Activated CD4-positive, alpha-beta T cell treated with anti-CD3 and anti-CD28 coated beads, Interleukin-2, amount 10 ng/mL, durations not matched to agents 24 days and 14 days (primary cell): ENCODE data around the gene GOLGA6B. TPM values are rescaled to one million over a fixed set of nuclear protein-coding genes. Genes with fewer than 3 reads are reported as not detected.
A peak's percentile ranks its signal among the peaks of the same experiment; 100 is the strongest.
"Not testable (repeated sequence)": the region's sequence is repeated elsewhere in the genome, so short reads cannot be mapped to it uniquely, and the experiment has no call there.

Source experiments
- DNase-seq: peaks from one replicate; pipeline ENCODE4 v3.0.0; 2022
- H3K27ac Mint-ChIP-seq: one replicate; pipeline ENCODE4 v1.8.0; 2022; ENCODE audit warnings: mild to moderate bottlenecking, mixed read lengths
- H3K27me3 Mint-ChIP-seq: one replicate; pipeline ENCODE4 v1.8.0; 2022; ENCODE audit warnings: mixed read lengths
- H3K36me3 Mint-ChIP-seq: one replicate; pipeline ENCODE4 v1.8.0; 2022; ENCODE audit warnings: low read depth, mild to moderate bottlenecking, mixed read lengths
- H3K4me1 Mint-ChIP-seq: one replicate; pipeline ENCODE4 v1.8.0; 2021; ENCODE audit warnings: mixed read lengths
- H3K4me3 Mint-ChIP-seq: one replicate; pipeline ENCODE4 v1.8.0; 2022; ENCODE audit warnings: mild to moderate bottlenecking, moderate library complexity, mixed read lengths
- H3K9me3 Mint-ChIP-seq: one replicate; pipeline ENCODE4 v1.8.0; 2021; ENCODE audit warnings: mixed read lengths
- intact Hi-C: fragments of 100-400 bp; cut with micrococcal nuclease; formaldehyde crosslinking; loops from one replicate; pipeline ENCODE4 v1.15.1; 2023
- total RNA-seq: library from RNA; stranded (reverse); gene quantifications from 2 replicates; pipeline ENCODE4 v1.2.3, GENCODE V29; 2022

The GOLGA6B gene
- total RNA-seq, 1 donor from 2014 or later = not detected

DNA sequence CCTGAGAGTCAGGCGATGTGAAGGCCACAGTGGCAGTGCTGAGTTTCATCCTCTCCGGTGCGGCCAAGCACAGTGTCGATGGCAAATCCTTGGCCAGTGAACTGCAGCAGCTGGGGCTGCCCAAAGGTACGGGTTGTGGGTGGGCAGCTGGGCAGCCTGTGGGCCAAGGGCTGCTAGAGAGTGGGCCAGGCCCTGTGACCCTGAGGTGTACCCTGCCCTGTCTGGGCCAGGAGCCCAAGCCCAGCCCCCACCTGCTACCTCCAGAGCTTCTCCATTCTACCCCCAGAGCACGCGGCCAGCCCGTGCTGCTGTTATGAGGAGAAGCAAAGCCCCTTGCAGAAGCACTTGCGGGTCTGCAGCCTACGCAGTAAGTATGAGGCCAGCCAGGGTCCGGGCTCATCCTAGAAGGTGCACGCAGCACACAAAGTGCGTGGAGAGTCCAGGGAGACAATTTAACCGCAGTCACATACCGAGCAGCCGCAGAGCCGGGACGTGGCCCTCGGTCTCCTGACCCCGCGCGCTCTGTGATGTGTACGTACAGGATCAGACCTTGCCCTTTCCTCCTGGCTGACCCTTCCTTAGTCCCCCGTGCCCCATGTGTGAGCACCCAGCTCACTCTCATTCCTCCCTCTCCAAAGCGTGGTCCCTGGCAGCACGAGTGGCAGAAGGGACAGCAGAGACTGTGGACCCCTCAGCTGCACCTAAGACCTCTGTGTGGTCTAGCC is 14.6 kb upstream of the GOLGA6B start:
- H3K9me3 Mint-ChIP-seq, intact Hi-C loops: not testable (repeated sequence)

DNA sequence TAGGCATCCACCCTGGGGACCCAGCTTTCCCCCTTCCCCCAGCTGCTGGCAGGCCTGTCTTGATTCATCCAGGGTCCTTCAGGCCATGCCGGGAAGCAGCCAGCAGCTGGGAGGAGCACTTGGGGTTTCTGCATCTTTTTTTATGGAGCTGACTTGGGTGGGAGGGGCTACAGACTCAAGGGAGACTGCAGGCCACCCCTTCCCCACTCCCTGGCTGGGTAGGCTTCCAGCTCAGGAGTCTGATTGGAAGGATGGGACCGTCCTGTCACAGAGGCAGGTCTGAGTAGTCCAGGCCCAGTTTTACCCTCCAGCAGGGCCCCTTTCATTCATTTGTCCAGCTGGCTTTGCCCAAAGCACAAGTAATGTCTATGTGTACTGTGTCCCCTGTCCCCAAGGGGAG is 12.2 kb upstream of the GOLGA6B start:
- H3K9me3 Mint-ChIP-seq, H3K36me3 Mint-ChIP-seq, H3K4me1 Mint-ChIP-seq, H3K27me3 Mint-ChIP-seq, DNase-seq, H3K27ac Mint-ChIP-seq, H3K4me3 Mint-ChIP-seq, intact Hi-C loops: not testable (repeated sequence)

More for the DNA sequence above, 14.6 kb upstream of the GOLGA6B start:
- not testable (repeated sequence) for H3K36me3 Mint-ChIP-seq, DNase-seq, H3K4me1 Mint-ChIP-seq, H3K27ac Mint-ChIP-seq, H3K27me3 Mint-ChIP-seq, H3K4me3 Mint-ChIP-seq

DNA sequence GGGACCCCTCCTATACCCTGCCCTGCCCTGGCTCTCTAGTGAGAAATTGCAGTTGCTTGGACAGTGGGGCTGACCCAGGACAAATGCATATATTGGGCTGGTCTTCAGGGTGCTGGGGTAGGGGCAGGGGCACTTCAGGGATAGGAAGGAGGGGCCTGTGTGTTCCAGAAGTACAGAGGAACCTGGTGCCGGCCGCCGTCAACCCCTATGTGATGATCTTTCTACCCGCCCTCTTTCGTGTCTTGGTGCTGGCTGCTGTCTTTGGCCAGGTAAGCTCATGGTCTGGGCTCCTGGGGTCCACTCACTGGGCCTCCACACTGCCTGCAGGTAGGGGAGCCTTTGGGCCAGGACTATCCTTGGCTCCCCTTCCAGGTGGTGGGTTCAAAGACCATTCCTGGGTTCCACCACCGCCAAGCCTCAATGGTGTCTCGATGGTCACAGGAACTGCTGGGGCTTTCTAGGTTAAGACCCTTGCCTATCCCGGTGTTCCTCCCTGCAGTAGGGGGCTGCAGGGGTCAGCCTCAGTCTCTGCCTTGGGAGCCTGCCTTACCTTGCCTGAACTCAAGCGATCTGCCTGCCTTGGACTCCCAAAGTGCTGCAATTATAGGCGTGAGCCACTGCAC is 5.8 kb upstream of the GOLGA6B start:
- H3K27me3 Mint-ChIP-seq, H3K36me3 Mint-ChIP-seq, H3K4me1 Mint-ChIP-seq, H3K9me3 Mint-ChIP-seq, H3K4me3 Mint-ChIP-seq, intact Hi-C loops, H3K27ac Mint-ChIP-seq, DNase-seq: not testable (repeated sequence)

DNA sequence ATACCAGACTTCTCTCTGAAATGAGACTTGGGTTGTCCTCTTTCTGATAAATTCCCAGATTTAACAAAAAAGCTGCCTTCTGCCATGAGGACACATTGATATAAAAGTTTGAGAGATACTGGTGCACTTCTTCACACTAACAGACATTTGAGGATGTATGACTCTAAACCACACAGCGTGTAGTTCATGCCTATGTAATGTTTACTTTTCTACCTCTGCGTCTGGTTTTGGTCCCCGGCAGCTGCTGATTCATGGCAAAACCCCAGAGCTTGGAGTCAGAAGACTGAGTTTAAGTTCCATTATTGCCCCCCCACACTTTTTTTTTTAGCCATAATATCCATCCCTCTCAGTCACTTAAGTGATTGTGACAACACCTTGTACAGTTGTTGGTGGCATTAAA is 1.5 kb downstream of the GOLGA6B start:
- H3K36me3 Mint-ChIP-seq, H3K27ac Mint-ChIP-seq, intact Hi-C loops, H3K27me3 Mint-ChIP-seq, H3K4me3 Mint-ChIP-seq, DNase-seq, H3K9me3 Mint-ChIP-seq, H3K4me1 Mint-ChIP-seq: not testable (repeated sequence)

DNA sequence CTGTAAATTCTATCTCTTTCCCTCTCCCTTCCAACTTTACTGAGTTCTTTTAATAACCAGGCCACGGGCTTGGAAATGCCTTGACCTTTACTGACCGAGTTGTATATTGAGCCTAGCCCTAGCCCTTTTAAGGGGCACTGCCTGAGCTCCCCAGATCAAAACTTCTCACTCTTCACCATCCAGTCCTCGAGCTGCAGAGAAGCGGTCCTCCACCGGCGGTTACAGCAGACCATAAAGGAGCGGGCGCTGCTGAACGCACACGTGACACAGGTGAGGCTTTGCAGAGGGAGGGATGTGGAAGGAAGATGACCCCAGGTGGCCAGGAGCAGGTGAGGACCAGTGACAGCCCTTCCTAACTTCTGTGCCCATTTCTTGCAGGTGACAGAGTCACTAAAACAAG is 6.6 kb downstream of the GOLGA6B start:
- H3K4me3 Mint-ChIP-seq, DNase-seq, H3K27ac Mint-ChIP-seq, intact Hi-C loops, H3K4me1 Mint-ChIP-seq, H3K27me3 Mint-ChIP-seq, H3K36me3 Mint-ChIP-seq, H3K9me3 Mint-ChIP-seq: not testable (repeated sequence)

DNA sequence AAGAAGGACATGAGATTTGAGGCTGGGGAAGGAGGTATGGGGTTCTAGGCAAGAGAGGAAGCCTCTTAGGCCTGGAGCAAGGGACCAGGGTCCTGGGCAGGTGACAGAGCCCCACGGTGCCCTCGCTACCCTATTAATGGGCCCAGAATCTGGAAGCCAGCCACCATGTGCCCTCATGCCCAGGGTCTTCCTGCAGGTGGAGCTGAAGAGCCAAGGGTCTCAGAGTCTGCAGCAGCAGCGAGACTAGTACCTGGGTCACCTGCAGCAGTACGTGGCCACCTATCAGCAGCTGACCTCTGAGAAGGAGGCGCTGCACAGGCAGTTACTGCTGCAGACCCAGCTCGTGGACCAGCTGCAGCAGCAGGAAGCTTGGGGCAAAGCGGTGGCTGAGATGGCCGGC is 9.4 kb downstream of the GOLGA6B start:
- H3K27me3 Mint-ChIP-seq, DNase-seq, intact Hi-C loops, H3K4me1 Mint-ChIP-seq, H3K9me3 Mint-ChIP-seq, H3K27ac Mint-ChIP-seq, H3K4me3 Mint-ChIP-seq, H3K36me3 Mint-ChIP-seq: not testable (repeated sequence)

DNA sequence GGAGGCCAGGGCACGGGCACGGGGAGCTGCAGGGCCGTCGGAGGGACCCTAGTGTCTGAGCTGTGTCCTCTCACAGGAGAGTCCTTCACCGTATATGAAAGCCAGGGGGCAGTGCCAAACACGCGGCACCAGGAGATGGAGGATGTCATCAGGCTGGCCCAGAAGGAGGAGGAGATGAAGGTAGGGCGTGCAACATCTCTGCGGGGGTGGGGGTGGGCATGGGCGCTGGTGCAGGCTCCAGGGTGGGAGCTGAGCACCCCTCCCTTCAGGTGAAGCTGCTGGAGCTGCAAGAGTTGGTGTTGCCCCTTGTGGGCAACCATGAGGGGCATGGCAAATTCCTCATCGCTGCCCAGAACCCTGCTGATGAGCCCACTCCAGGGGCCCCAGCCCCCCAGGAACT is 11.2 kb downstream of the GOLGA6B start:
- intact Hi-C loops, H3K27me3 Mint-ChIP-seq: not testable (repeated sequence)

DNA sequence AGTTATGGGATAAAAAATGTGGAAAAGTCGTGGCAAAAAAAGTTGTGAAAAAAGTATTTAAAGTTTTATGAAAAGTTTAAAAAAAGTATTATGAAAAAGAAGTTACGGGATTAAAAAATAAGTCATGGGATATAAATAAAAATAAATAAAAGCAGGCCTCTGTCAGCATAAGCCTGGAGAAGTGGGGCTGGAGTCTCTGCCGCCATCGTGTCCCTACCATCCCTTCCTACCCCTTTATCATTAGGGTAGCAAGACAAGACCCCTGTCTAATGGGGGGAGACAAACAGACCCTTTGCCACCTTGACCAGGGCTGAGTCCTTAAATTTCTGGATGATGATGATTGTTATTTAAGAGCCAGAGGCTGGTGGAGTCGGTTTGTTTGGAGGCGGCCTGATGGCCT is 15.3 kb downstream of the GOLGA6B start:
- intact Hi-C loops, DNase-seq, H3K4me1 Mint-ChIP-seq, H3K9me3 Mint-ChIP-seq, H3K4me3 Mint-ChIP-seq, H3K36me3 Mint-ChIP-seq, H3K27ac Mint-ChIP-seq: not testable (repeated sequence)
- peaks cover 14% of the 10 kb centered on the region for H3K27me3 Mint-ChIP-seq

More for the DNA sequence above, 11.2 kb downstream of the GOLGA6B start:
- DNase-seq, H3K36me3 Mint-ChIP-seq, H3K9me3 Mint-ChIP-seq, H3K4me3 Mint-ChIP-seq, H3K4me1 Mint-ChIP-seq, H3K27ac Mint-ChIP-seq: not testable (repeated sequence)

DNA sequence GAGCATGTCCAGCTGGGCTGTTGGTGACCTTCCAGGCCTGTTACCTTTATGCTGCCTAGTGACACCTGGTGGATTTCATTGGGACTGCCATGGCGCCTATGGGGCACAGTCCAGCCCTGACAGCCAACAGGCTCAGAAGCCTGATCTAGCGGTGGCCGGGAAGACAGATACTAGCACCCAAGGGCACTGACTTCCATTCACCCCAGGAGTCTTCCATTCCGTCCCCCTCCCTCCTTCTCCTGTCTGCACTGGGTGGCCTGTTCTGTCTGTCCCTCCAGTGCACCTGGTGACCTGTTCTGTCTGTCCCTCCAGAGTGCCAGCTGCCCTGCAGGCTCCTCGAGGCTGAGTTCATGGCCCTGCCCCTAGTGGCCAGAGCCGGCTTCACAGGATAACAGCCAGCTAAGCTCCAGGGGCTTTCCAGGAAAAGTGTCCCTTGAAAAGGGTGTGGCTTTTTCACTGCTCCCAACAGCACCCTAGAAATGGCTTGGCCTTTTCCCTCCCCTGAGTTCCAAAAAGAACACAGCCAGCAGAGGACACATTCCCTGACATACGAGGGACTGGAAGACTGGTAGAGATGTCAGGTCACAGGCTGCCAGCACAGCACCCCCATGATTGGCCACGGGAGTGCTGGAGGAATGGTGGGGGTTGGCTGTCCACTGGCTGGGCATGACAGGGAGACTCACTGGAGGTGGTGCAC is 16.3 kb downstream of the GOLGA6B start:
- Mint-ChIP-seq H3K4me3 (peak overlapping the region; percentile 75), H3K27me3 (peaks cover 12% of the 10 kb centered on the region)
- H3K4me1 Mint-ChIP-seq, intact Hi-C loops, H3K27ac Mint-ChIP-seq, H3K9me3 Mint-ChIP-seq, H3K36me3 Mint-ChIP-seq: not testable (repeated sequence)
- DNase-seq = peak; percentile 92

DNA sequence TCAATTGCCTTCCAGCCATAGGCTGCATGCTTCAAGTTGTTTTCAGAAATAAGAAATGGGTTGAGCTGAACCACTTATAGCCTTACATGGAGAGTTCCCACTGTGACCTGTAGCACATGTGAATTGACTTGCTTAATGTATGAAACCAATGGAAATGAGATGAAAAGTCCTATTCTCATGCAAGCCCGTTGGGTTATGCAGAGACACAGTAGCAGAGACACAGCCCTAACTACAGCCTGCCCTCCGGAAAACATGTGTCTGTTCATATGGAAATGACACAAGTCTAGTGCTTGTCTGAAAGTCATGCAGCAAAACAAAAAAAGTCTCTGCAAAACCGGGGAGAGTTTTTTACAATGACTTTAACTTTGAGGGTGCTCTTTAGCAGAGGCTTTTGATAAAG is 17.0 kb downstream of the GOLGA6B start:
- Mint-ChIP-seq H3K27me3 (peaks cover 12% of the 10 kb centered on the region), H3K9me3 (no peaks in the 10 kb centered on the region), H3K4me1 (peaks cover 6% of the 10 kb centered on the region), H3K27ac (no peak overlapping the region), H3K4me3 (no peak overlapping the region), H3K36me3 (no peaks in the 10 kb centered on the region)
- intact Hi-C loops = no loop called here
- DNase-seq = no peak

DNA sequence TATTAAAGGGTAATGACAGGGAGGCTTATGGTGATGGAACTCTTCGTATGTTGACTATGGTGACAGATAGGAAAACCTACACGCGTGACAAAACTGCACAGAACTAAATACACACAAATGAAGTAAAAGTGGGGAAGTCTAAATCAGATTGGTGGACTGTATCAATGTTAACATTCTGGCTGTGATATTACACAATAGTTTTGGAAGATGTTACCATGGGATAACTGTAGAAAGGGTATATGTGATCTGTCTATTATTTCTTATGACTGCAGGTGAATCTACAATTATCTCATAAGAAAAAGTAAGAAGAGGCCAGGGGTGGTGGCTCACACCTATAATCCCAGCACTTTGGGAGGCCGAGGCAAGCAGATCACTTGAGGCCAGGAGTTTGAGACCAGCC is 22.3 kb downstream of the GOLGA6B start:
- Mint-ChIP-seq H3K27ac (no peak overlapping the region), H3K4me3 (no peak overlapping the region), H3K9me3 (no peaks in the 10 kb centered on the region), H3K27me3 (peaks cover 32% of the 10 kb centered on the region), H3K36me3 (no peaks in the 10 kb centered on the region), H3K4me1 (no peaks in the 10 kb centered on the region)
- no peak for DNase-seq
- intact Hi-C loops = no loop called here

DNA sequence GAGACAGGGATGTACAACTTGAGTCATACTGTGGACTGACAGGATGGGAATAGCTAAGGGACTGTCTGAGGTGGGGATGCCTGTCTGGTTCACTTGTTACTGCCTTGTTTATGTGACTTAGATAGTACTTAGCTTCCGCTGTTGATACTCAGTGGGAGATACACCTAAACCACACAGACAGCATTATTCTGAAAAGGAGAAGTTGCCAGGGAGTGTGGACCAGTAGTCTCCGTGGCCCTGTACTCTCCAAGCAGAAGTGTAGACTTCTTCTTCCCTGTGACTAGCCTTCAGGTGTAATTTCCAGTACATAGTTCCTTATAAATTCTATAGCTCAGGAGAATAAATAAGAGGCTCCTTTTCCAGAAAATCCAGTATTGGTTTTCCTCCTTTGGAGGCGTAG is 26.4 kb downstream of the GOLGA6B start:
- Mint-ChIP-seq H3K36me3 (no peaks in the 10 kb centered on the region), H3K4me1 (peaks cover 13% of the 10 kb centered on the region), H3K9me3 (no peaks in the 10 kb centered on the region), H3K4me3 (no peak overlapping the region), H3K27ac (no peak overlapping the region), H3K27me3 (peaks cover 27% of the 10 kb centered on the region)
- intact Hi-C loops = no loop called here
- no peak for DNase-seq

DNA sequence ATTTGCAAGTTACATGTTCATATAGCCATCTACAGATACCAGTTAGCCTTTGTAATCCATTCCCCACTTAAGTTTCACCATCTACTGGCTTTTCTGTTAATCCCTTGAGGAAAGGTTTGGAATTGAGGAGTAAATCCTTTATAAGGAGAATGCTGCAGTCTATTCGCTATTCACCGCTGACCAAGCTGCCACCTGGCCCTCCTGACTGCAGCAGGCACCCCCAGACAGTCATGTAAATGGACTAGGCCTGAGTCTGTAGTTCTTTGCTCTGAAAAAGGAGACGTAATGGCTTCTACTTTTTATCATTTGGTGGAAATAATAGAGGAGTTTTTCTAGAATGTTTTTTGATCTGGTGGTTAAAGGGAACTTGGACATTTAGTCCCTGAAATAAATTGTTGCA is 28.3 kb downstream of the GOLGA6B start:
- Mint-ChIP-seq H3K36me3 (no peaks in the 10 kb centered on the region), H3K27me3 (peaks cover 18% of the 10 kb centered on the region), H3K9me3 (no peaks in the 10 kb centered on the region), H3K4me1 (peaks cover 21% of the 10 kb centered on the region), H3K4me3 (no peak overlapping the region), H3K27ac (no peak overlapping the region)
- intact Hi-C loops = no loop called here
- DNase-seq = no peak

DNA sequence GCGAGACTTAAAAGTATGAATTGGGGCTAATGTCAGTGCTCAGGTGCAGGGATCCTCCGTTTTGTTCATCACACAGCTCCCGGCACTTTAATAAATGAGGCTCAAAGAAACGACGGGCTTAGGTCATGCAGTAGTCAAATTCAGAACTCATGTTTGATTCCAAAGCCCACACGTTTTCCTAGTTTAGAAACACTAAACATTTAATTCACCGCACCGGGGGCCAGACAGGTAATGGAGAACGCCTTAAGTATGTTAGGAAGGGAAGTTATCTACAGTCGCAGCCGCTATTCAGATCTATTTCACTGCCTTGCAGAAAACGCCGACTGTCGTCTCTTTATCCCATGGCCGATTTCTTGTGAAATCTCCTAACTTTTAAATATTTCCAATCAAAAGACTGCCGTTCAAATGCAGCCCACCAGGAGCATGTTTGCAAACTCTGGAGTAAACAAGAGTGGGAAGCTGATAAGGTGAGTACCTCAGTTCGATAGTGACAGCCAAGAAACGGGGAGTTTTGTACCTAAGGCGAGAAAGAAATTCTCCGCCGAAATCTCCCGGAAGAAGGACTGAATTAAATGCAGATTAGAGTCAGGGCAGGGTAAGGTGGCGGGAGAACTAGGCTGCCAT is 30.9 kb downstream of the GOLGA6B start:
- H3K9me3 Mint-ChIP-seq = no peaks in the 10 kb centered on the region
- intact Hi-C loops = loop anchor here (5.0 kb wide), 2 partner anchors 213 to 568 kb away; partner anchors contain the start of genes ARIH1, MYO9A and SENP8

More for the DNA sequence above, 30.9 kb downstream of the GOLGA6B start:
- no peak for DNase-seq
- Mint-ChIP-seq H3K27me3 (peaks cover 5% of the 10 kb centered on the region), H3K36me3 (no peaks in the 10 kb centered on the region), H3K27ac (peak overlapping the region; percentile 88), H3K4me3 (peak overlapping the region; percentile 97), H3K4me1 (peaks cover 21% of the 10 kb centered on the region)
